HG02970 (cell line): ENCODE results near the gene C16orf54.
"Not testable (repeated sequence)": the region's sequence is repeated elsewhere in the genome, so short reads cannot be mapped to it uniquely, and the experiment has no call there.

Experiments
- ATAC-seq: cut with Tn5 transposase; IDR thresholded peaks from one replicate; pipeline ENCODE4 v1.9.1; 2021; ENCODE audit warnings: mild to moderate bottlenecking, moderate library complexity, moderate number of reproducible peaks; ENCODE audit not compliant: unreplicated experiment, low FRiP score

The C16orf54 gene

DNA sequence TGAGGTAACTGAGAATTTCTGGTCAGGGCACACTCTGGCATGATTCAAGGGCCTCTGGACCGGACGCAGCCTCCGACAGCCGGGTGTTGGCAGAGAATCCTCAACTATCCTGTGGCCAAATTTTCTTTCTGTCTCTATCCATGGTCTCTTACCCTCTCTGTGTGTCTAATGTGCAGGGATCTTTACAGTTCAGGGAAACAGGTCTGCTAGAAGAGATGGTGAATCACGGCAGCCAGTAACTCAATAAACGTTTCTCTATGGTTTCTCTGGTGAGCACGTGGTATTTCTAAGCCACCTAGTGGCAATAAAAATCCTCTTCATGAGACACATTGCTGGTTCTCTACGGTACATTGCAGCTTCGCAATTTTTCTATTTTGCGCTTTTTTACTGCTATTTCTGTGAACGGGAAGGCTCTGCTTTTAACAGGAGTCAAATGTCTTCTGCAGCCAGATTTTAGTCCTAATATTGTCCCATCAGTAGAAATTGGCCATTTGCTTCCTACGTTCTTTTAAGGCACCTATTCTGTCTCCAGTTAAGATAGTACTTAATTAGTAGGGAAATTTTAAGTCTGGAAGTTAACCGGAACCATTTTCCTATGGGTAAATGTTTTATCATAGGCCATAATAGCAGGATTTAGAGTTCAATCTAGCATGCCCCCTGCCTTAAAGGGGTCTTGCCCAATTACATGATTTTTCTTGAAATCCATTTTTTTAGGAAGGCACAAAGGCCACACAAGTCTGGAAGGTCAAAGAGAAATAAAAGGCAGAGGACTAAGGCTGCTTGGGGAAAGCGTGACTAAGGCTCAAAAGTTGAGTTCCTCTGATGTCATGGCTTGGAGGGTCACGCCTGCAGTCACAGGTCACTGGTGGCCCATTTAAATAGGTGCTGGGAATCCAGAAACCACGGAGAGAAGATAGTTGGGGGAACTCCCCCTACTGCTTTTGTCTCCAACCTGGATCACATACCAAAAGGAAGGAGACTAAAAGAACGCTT is 35.3 kb downstream of the C16orf54 start:
- no peak for ATAC-seq

DNA sequence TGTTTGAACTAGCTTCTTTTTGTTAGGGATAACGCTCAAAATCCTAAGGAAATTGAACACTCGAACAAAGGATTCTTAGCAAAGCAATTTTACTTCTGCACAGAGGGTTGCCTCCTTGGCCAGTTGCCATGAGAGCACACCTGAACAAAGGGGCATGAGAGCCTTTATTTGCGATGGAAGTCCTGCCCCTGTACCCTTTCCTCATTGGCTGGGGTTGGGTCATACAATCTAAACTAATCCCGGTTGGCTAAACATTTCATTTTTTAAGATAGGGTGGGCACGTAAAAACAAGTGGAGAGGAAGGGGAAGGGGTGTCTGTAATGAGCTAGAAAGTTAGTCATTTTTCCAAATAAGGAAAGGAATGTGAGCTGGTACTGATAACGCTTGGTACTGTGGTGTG is 36.1 kb downstream of the C16orf54 start:
- not testable (repeated sequence) for ATAC-seq

DNA sequence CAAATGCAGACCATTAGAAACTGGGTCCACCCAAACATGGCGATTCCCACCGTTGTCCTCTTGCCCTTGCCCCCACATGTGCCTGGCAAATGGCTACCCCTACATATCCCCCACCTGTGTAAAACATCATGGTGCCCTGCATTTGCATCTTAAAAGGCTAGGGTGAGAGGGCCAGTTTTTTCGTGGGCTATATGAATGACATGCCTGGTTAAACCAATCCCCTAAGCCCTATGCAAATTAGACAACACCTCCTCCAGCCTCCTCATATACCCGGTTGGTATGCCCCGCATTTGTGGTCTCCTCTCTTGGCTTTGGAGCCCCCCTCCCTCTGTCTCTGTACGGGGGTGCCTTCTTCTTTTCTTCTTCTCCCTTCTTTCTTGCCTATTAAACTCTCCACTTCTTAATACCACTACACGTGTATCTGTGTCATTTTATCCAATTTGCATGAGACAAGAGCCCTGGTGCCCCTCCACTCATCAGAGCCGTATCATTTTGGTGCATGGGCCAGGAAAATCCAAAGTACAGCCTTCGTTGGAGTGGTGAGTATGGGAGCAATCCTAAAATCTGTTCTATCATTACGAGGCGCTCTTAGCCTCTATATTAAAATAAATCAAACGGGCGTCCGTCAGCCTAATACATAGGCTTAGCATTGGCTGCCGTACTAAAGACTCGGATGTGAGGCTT is 36.7 kb downstream of the C16orf54 start:
- no peak for ATAC-seq

DNA sequence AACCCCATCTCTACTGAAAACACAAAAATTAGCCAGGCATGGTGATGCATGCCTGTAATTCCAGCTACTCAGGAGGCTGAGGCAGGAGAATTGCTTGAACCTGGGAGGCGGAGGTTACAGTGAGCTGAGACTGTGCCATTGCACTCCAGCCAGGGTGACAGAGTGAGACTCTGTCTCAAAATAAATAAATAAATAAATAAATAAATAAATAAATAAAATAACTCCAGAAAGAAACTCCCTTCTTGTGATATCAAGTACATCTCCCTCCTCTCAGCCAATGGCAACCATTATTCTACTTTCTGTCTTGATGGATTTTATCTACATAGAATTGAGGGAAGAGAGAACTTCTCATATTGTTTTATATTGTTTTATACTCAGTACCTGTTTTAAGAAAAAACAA is 38.6 kb downstream of the C16orf54 start:
- not testable (repeated sequence) for ATAC-seq

DNA sequence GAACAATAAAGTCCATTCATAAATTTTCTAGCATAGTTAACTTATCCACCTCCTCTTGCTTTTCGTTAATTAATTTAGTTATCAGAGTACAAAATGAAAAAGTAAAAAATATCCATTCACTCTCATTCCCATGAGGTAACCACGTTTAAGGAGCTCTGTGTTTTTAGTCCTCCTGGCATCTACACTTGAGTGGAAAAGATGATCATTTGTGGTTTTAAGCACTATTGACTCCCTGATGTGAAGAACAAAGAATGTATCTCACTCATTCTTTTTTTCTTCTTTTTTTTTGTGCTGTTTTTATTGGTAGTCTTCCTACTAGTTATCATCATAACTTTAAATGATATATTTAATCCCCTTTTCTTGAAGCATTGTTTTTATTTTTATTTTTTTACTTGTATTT is 40.8 kb downstream of the C16orf54 start:
- ATAC-seq = no peak

DNA sequence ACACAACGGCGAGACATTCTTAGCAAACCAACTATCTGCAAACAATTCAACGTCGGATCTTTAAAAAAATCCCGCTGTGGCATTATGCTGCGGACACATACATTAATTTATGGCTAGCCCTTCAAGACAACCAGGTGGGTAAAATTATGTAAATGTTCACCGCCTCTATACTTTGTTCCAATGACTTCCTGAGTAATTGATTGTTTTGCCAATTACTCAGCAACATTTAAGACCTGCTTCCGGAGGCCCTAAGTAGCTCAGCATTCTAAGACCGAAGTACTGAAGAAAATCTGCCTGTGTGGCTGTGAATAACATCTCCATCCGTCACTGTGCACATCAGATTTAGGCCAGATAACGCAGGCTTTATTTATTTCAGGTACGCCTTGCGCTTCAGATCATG is 43.5 kb downstream of the C16orf54 start:
- ATAC-seq = peak; percentile 35

DNA sequence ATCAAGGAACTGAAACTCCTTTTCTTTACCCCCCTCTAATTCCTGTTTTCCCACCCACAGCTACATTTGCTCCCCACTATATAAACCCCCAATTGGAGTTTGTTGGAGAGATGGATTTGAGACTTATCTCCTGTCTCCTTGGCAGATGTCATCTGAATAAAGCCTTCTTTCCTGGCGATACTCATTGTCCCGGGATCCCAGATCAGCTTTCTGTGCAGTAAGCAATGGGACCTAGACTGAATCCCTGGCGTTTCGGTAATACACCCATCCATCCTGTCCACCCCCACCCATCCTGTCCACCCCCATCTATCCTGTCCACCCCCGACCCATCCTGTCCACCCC is 44.6 kb downstream of the C16orf54 start:
- ATAC-seq = no peak

DNA sequence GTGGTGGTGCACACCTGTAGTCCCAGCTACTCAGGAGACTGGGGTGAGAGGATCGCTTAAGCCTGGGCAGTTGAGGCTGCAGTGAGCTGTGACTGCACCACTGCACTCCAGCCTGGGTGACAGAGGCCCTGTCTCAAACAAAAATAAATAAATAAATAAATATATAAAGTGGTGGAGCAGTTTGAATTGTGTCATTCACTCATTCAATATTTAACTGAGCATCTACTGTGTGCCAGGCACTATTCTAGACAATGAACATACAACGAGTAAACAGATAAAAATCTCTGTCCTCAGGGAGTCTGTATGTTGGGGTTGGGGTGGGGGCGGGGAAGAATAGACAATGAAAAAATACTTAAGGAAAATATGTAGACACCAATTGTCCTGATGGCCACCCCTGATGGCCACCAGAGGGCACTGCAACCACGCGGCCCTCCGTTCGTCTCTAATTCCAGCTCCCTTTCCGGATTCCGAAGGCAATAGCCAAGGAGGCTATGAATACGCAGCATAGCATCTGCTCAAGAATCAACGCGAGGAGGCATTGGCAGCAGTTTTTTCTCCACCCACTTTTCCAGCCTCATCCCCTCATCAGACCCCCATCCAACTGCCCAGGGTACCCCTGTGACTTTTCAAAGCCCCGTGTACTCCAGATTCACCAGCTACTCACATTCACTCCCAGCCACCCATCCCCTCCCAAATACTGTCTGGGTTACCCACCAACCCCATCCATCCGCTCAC is 45.4 kb downstream of the C16orf54 start:
- ATAC-seq = no peak

DNA sequence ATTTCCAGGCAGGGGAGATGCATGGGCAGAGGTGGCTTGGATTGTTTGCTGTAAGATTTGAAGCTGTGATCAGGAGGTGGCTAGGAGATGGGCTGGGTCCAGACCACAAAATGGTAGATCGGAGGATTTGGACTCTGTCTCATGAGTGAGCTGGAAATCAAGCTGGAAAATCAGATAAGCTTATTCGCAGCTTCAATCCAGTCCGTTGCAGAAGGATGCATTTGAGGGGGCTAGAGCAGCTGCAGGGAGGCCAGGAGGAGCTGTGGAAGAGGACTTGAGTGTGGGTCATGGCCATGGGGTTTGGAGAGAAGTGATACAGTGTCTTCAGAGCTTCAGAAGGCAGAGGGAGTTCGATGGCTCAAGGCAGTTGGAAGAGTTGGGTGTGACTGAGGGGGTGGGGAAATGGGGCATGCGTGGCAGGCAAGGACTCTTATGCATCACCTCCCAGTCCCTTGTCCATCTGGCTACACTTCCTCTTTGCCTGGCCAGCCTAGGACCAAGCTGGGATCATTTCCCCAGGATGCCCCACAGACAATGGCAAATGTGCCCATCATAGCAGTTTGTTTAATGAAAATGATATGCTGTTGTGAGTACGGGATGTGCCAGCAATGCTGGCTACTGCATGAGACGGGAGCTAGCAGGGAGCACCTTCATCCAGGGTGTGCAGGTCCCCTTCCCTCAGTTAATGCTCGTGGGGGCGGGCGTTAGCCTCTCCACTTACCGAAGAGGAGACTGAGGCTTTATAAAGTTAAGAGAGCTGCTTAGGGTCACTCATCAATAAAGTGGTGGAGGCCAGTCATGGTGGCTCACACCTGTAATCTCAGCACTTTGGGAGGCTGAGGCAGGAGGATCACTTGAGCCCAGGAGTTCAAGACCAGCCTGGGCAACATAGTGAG is 46.2 kb downstream of the C16orf54 start:
- ATAC-seq = no peak

DNA sequence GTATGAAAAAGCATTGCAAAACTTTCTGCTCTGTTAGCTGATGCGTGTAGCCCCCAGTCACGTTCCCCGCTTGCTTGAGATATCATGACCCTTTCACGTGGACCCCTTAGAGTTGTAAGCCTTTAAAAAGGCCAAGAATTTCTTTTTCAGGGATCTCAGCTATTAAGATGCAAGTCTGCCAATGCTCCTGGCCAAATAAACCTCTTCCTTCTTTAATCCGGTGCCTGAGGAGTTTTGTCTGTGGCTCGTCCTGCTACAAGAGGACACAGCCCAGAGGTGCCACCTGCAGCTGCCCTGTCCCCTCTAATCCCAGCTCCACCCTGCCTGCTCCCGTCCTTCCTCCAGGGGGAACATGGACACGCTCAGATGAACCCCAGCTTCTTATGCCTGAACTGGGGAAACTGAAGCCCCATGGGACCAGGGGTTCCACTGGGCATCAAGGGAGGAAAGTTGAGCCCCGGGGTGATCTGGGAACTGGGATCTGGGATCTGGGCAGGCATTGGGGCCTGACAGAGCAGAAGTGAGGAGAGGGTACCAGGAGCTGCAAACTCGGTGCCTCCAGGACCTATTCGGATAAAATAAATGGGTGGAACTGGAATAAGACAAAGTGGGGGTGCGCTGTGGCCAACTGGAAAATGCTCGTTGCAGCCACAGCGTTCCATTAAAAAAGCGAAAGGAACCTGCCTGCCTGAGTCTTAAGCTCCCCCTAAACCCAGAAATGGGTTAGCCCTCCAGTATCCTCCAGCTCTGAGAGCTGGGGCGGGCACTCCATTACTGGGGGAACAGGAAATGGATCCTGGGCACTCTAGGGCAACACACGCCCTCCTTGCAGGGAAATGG is 47.1 kb downstream of the C16orf54 start:
- no peak for ATAC-seq

DNA sequence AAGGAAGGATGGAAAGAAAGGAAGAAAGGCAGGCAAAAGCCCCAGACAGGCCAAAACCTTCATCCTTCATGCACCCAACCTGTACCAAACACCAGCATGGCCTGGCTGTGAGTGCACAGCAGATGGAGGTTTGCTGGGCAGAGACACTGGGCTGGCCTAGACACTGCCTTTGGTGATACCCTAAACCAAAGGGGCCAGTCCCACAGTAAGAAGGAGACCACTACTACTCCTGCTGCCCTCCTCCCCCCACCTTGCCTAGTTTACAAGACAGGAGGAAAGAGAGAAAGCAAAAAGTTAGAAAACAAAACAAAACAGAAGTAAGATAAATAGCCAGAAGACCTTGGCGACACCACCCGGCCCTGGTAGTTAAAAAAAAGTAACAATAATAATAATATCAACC is 47.7 kb downstream of the C16orf54 start:
- ATAC-seq = no peak

DNA sequence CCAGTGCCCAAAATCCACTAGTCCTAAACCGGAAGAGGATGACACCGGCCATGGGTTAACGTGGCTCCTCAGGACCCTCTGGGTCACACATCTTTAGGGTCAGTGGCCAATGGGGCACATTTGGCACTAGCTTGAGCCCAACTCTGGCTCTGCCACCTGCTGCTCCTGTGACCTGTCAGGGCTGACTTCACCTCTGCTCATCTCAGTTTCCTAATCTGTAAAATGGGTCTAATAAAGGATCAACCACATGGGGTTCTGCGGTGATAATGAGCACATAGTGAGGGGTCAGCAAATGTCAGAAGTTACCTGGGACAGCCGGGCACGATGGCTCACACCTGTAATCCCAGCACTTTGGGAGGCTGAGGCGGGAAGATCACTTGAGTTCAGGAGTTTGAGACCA is 48.4 kb downstream of the C16orf54 start:
- no peak for ATAC-seq

DNA sequence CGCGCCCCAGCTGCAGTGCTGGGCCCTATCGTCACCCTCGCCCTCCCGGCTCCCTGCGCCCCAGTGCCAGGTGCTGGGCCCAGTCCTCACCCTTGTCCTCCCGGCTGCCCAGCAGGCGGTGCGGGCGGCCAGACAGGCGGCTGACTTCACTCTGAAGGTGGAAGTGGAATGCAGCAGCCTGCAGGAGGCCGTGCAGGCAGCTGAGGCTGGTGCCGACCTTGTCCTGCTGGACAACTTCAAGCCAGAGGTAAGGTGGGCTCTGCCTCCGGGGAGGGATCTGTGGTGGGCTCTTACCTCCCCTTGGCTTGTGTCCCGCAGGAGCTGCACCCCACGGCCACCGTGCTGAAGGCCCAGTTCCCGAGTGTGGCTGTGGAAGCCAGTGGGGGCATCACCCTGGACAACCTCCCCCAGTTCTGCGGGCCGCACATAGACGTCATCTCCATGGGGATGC is 48.9 kb downstream of the C16orf54 start:
- no peak for ATAC-seq

DNA sequence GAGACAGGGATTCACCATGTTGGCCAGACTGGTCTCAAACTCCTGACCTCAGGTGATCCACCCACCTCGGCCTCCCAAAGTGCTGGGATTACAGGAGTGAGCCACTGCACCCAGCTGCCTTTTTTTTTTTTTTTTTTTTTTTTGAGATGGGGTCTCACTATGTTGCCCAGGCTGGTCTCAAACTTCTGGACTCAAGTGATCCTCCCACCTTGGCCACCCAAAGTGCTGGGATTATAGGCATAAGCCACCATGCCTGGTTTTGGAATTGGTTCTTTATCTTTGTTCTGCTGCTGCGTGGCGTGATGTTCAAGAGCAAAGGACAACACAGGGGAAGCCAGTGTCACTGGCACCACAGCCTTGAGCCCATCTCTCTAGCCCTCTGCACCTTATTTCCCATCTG is 50.1 kb downstream of the C16orf54 start:
- ATAC-seq = not testable (repeated sequence)

DNA sequence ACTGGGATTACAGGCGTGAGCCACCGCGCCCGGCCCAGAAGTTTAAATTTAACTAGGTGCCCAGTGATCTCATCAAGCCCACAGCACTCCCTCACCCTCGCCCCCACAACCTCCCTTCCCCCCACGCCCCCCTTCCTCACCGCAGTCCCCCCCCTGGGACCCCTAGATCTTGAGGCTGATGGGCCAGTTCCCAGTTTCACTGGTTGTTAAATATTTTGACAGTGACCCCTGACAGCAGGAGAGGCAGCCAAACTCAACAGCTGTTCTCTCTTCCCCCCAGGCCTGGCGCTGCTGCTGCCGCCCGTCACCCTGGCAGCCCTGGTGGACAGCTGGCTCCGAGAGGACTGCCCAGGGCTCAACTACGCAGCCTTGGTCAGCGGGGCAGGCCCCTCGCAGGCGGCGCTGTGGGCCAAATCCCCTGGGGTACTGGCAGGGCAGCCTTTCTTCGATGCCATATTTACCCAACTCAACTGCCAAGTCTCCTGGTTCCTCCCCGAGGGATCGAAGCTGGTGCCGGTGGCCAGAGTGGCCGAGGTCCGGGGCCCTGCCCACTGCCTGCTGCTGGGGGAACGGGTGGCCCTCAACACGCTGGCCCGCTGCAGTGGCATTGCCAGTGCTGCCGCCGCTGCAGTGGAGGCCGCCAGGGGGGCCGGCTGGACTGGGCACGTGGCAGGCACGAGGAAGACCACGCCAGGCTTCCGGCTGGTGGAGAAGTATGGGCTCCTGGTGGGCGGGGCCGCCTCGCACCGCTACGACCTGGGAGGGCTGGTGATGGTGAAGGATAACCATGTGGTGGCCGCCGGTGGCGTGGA is 51.2 kb downstream of the C16orf54 start:
- ATAC-seq = no peak

DNA sequence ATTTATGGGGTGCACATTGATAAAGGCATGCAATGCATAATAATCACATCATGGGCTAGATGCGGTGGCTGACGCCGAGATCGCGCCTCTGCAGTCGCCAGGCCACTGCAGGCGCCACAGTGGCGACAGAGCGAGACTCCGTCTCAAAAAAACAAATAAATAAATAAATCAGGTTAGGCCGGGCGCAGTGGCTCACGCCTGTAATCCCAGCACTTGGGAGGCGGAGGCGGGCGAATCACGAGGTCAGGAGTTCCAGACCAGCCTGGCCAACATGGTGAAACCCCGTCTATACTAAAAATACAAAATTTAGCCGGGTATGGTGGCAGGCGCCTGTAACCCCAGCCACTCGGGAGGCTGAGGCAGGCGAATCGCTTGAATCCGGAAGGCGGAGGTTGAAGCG is 53.2 kb downstream of the C16orf54 start:
- not testable (repeated sequence) for ATAC-seq
